GM19452 (cell line): Measurements from ENCODE around the gene ARHGEF33.

Experiments
- ATAC-seq: cut with Tn5 transposase; IDR thresholded peaks from one replicate; pipeline ENCODE4 v1.9.1; 2021; ENCODE audit not compliant: unreplicated experiment

The ARHGEF33 gene

DNA sequence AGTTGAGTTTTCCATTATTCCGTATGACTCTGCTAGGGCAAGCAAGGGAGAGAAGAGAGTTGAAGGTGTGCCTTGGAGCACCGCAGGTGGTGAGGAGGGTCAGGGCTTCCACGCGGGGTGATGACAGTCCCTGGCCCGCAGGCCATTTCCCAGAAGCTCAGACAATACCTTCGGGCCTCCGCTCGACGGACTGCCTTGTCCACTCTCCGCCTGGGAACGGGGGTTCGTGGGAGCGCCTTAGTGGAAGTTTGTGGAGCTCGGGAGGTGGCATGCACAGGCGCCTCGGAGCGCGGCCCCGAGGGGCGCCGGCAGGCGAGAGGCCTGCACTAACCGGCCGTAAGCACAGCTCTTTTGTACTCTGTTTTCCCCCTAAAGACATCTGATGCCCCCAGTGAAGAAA is 69.8 kb downstream of the ARHGEF33 start:
- ATAC-seq, result no peak

DNA sequence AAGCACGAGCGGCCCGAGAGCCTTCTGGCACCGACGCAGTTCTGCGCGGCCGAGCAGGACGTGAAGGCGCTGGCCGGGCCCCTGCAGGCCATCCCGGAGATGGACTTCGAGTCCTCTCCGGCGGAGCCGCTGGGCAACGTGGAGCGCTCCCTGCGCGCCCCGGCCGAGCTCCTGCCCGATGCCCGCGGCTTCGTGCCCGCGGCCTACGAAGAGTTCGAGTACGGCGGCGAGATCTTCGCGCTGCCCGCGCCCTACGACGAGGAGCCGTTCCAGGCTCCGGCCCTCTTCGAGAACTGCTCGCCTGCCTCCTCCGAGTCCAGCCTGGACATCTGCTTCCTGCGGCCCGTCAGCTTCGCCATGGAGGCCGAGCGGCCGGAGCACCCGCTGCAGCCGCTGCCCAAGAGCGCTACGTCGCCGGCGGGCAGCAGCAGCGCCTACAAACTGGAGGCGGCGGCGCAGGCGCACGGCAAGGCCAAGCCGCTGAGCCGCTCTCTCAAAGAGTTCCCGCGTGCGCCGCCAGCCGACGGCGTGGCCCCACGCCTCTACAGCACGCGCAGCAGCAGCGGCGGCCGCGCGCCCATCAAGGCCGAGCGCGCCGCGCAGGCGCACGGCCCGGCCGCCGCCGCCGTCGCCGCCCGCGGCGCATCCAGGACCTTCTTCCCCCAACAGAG is 70.4 kb downstream of the ARHGEF33 start:
- peak; percentile 80 for ATAC-seq

DNA sequence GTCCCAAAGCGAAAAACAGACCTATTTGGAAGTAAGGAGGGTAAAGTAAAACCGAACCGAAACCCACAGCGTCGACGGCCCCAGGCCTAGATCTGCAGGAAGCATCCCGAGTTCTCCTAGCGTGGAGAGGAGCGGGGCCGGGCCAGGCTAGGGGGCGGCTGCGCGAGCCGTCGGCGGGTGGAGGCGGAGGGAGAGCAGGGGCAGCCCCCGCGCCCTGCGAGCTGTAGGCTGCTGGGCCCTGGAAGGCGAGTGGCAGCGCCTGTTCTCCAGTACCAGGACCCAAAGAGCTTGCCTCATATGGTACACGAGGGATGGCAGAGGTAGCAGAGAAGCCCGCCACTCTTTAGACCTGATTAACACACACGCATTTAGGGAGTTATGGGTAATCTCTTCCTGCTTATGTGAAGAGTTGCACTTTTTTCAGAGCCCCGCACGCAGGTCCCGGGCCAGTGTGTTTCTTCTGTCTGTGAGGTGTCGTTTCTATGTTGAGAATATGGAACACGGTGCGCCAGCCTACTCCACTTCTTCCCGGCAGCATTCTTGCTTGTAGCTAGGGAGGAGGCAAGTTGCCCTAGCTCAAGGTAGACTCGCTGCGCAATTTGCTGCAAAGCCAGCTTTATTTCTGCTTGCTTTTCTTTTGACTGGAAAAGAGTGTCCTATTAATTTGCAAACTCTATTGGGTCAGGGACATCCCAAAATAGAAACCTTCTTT is 71.1 kb downstream of the ARHGEF33 start:
- ATAC-seq, result no peak

DNA sequence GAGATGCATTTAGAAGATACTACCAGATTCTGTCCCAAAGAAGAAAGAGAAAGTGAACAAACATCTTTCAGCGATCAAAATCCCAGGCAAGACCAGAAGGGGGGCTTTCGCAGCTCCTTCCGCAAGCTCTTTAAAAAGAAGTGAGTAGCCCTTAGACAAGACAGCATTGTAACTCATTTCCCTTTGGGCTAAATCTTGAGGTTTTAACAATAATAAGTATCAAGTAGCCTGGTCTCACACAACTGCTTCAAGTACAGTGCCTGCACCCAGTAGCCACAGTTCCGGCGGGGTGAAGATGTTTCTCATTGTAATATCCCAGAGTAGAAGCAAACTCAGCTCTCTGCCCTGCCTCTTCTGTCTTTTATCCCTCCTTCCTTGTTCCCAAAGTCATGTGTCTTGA is 76.3 kb downstream of the ARHGEF33 start:
- ATAC-seq, result no peak

DNA sequence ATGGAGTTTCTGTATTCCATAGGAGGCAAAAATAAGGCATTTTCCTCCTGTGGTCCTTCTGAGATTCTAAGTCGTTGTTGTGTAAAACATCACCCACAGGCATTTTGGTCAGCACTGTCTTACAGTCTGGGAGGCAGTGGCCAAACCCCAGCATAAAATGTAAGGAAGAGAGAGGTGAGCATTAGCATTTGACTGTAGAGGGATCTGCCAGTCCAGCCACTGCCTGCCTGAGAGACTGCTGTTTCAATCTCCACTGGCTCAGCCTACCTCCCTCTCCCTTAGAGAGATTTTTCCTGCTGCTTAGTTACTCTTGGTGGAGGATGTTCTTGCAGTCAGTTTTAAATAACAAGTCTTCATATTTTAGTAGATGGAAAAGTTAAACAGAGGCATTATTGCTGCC is 77.0 kb downstream of the ARHGEF33 start:
- no peak for ATAC-seq

DNA sequence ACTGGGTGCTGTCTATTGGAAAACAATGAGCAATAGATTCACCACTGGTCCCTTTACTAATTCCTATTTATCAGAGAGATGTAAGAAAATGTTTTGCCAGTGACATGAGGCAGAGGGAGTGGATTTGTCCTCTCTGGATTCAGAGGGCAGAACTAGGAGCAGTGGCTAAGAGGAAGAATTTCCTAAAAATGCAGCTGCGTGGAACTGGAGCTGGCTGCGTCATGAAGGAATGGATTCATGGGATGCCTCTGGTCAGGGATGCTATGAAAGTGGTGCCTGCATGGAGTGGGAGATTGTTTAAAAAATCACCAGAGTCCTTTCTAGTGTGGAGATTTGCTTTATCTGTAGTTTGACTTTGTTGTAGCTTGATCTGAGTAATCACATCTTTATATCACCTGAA is 78.3 kb downstream of the ARHGEF33 start:
- ATAC-seq, result no peak

DNA sequence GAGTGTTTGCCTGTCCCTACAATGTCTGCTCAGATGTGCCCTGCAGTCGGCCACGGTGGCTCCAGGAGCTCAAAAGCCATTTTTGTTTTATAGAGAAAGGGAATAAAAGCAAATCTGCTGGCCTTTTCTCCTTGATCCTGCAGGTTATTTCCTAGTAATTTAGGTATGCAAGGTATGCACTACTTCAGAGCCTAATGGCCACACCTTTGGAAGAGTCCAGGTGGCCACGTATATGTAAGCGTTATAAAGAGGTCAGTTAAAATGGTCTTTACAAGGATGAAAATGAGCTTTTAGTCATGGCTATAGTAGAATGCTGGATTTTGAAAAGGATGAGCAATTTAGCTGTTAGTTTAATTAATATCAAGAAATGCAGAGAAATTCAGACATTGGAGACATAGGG is 81.7 kb downstream of the ARHGEF33 start:
- ATAC-seq, result no peak

DNA sequence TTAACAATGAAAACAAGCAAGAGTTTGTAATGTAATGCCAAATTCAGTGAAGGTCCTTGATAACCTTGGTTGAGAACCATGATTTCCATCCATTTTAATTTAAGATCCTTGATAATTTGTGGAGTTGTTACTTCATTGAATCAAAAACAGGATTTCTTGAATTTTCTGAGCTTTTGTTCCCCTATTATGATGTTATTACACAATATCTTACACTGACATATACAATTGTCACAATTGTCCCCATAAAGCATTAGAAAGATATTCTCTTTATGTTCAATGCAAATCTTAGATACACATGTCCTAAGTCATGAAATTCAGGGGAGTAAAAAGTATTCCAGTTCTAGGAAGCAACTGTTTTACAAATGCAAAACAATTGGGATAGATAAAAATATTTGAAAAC is 83.6 kb downstream of the ARHGEF33 start:
- ATAC-seq, result no peak

DNA sequence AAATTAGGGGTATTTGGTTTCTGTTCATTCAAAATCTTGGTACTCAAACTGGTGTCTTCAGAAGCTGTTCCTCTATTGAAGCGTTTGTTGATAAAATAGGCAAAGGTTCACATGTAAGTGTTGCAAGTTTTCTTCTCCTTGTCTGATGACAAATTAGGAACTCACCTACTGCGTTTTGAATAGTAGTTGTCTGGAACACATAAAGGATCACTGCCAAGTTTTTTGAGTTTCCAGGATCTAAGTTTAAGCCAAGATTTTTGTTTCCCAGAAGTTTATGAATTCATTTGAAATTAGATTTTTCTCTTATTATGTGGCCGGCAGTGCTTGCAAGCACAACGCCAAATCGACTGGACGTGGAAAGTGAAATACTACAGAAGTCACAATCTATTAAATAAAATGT is 85.4 kb downstream of the ARHGEF33 start:
- no peak for ATAC-seq

DNA sequence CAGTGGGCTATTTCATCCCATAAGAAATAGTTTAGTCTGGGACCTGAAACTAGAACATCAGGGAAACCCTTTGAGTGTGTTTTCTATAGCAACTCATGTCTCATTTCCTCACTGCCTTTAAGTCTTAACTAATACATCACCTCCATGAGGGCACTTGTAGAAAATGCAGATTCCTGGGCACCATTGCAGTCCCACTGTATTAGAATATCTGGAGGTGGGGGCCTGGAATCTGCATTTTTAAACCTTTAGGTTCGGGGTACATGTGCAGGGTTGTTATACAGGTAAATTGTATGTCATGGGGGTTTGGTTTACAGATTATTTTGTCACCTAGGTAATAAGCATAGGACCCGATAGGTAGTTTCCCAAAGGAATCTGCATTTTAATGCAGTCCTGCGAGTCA is 87.4 kb downstream of the ARHGEF33 start:
- ATAC-seq, result no peak

DNA sequence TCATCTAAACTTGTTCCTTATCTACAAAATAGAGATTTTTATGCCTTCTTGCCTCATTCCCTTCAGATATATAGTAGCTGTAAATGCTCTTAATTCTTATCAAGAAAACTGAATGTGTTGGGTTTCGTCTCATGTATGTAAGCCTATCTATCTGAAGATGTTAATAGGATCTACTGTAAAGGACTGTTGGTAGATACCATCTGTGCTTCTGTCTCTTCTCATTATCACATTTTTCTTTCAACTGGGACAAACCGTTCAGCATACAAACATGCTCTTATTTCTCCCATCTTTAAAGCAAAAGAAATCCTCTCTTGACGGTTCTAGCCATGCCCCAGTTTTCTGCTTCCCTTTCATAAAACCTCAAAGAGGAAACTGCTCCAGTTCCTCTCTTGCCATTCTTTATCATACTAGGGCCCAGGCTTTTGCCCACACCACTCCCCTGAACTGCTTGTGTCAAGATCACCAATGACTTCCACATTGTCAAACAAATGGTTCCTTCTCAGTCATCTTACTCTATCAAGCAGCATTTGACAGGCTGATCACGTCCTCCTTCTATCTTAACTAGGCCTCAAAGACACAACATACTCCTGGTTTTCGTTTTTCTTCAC is 88.7 kb downstream of the ARHGEF33 start:
- ATAC-seq, result no peak

DNA sequence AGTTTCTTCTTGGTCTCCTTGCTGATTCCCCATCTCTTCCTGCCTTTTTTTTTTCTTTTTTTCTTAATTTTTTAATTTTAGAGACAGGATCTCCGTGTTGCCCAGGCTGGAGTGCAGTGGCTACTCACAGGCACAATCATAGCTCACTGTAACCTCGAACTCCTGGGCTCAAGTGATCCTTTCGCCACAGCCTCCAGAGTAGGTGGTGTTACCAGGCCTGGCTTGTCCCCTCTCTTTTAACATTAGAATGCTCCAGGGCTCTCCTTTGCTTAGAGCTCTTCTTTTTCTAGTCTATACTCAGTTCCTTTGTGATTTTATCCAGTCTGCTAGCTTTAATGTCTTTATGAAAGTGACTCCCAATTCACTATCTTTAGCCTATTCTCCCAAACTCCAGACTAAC is 89.2 kb downstream of the ARHGEF33 start:
- ATAC-seq, result no peak

DNA sequence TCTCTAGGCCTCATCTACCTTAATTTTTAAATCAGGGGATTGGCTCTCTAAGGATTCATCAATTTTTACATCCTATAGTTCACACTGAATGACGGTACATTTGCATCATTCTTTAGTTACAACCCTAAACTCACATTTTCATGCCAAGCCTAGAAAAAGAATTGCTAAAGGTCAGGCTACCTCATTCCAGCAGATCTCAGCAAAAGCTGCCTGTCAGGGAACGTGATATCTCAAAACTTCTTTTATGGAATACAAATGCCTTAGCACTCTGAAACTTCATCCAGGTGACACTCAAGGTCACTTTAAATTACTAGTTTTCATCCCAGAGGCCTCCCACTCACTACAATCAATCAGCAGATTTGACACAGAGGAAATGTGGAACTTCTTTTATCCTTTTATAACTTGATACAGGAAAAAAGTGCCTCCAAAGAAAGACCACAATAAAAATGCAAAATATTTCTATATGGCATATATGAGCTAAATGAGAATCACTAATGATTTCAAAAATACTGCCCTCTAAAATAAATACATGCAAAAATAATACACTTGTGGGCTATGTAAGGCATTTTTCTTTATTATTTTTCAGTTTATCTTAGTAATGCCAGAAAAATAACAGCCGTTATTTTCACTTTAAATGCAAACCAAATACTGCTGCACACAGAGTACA is 91.5 kb downstream of the ARHGEF33 start:
- ATAC-seq, result no peak

DNA sequence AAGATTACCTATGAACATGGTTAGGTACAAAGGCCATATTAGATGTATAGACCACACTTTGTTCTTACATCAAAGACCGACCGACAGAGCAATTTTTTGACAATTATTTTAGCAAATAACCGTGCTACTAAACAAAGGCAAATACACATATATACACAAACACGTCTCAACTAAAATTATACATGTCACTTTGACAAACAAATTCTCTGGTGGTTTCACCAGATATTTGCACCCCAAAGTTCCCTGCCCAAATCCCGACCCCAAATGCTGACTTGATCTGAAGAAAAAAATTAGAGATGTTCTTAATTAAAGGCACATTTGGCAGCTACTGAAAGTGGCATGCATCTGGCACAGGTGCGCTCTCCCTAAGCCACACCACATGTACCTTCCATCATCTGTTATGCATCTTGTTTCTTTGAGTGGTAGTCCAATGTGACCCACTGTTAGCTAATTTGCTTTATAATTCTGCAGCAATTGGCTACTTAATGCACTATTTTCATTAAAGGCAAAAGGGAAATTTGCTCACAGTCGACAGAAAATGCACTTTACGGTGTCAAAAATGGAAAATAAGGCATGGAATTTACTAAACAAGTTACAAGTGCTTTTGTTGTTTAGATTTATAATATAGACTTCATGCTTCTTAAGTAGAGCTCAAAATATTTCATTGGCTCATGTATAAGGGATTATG is 92.1 kb downstream of the ARHGEF33 start:
- ATAC-seq, result no peak

DNA sequence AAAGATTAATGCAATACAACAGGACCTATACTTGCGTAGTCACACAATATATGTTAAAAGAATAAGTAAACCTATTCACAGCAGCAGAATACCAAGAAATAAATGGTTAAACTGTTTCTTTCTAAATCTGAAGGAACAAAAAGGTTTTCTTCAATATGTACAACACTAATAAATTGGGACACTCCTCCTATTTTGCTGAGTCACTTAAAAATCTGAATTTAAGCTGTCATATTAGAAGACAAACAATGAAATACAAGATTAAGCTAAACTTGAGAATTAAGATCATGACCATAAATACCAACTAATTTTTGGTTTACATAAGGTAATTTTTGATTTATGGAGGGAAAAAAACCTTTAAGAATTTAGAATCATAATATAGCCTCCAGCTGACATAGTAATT is 92.8 kb downstream of the ARHGEF33 start:
- no peak for ATAC-seq

DNA sequence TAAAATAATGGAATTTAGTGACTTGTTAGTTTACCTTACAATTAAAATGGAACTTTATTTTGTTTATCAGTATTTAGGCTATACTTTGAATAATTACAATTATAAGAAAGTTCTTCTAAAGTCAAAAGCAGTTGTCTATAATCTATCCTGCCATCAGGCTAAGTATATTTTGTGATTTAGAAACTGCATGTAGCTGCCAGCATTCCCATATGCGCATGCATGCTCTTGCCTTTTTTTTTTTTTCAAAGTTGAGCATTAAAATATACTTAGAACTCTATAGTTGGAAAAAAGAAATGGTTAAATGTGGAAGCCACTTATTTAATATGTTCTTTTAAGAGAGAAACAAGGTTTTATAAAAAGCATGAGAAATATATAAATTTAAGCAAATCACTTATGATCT is 99.0 kb downstream of the ARHGEF33 start:
- no peak for ATAC-seq

DNA sequence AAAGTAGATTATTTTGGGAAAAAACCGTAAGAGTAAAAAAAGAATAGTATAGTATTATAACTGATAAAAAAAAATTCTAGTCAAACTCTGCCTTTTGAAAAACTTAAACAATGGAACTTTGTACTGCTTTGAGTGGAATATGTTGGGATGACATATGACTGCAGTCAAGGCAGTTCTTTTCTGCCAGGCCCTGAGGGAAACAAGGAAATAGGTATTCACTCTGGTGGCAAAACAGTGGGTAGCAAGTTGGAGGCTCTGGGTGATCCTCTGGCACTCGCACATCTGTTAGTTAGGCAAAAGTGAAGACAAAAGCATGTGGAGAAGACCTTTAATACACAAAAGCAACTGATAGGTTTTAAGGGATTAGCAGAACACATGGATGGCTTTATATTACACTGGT is 102.2 kb downstream of the ARHGEF33 start:
- ATAC-seq, result no peak

DNA sequence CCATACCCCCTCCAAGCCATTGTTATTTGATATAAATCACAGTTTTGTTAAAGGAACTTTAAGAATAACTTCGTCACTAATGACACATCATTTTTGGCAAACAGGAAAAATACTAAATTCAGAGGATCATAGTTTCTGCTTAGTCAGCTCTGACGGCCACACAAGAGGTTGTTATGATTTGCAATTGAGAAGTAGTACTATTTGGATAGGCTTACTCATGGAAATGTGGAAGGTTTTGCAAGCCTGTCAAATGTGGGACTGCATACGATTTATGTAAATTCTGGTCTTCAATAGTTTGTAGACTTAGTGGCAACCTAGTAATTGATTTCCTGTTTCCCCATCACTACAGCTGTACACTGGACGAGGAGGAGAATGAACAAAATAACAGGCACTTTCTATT is 108.1 kb downstream of the ARHGEF33 start:
- no peak for ATAC-seq

DNA sequence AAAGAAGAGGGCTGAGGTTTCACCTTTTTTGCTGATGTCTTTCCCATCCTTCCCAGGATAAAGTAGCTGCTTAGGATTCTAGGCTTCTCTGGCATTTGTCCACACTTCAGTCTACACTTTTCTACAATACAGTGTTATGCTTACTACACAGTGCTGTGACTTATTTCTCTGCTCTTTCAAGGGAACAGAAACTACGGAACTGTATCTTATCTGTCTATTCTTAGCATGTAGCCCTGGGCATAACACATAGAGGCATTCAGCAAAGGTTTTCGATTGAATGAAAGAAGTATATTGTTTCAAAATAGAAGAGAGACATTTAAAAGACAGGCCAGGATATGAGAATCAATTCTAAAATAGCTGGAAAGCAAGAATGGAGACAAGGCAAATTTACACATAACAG is 110.9 kb downstream of the ARHGEF33 start:
- no peak for ATAC-seq

DNA sequence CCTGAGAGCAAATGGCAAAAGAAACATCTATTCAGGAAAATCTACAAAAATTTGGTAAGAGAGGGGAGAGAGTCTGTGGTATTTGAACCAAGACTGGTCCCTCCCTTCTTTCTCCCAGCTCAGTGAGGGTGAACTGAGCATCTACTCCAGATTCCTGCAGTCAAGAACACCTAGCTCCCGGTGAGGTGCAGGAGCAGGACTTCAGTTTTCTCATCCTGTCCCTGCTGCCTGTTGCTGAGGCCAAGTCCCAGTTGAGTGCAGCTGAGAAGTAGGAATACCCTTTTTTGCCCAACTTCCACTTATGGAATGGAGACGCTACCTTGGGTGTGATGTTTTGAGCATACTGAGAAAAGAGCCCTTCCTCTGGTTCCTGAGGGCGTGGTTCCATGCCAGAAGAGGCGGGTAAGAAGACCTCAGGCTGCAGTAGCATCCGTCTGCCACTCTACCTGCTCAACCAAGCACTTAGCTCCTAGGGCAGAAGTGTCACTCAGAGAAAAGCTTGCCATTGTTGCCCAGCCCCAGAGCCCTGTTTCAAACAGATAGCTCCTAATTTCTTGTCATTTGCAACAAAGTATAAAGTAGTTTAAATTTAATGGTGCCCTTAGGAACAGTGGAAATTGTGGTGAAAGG is 118.3 kb downstream of the ARHGEF33 start:
- ATAC-seq, result no peak

DNA sequence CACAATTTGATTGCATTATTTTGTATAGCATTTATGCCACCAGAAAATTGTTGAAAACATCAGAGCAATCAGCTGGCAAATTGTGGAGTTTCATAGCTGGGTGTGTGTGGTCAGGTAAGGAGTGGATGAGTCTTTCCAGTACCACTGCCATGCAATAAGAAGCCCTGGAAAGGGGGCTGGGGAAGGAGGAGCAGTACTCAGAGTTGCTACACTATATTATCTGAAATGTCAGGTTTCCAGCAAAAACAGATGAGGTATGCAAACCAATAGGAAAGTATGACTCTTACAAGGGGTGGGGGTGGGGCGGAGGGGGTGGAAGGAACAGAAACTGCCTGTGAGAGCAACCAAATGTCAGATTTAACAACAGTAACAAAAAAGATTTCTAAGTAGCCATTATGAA is 119.0 kb downstream of the ARHGEF33 start:
- no peak for ATAC-seq
